Gastroesophageal sphincter (tissue), 4 donors: ENCODE results near the gene RNF213. TPM values are rescaled to one million over a fixed set of nuclear protein-coding genes. Genes with fewer than 3 reads are reported as not detected.

ENCODE experiments used
- ATAC-seq: fragments of 150-250 bp; one replicate; pipeline ENCODE4 v1.9.1; 2016; ENCODE audit warnings: mild to moderate bottlenecking, moderate library complexity
- H3K27ac ChIP-seq, 4 donors: fragments of 200-600 bp; sonication (generic) in 3 of 4; 1 replicate in 3 of 4; 2 replicates in 1 of 4; pipeline ENCODE4 v1.5.1; 2016 to 2019
- H3K27me3 ChIP-seq: fragments of 200-600 bp; sonication (generic); one replicate; pipeline ENCODE4 v1.5.1; 2019
- H3K36me3 ChIP-seq, 2 donors: fragments of 200-600 bp; sonication (generic); one replicate each; pipeline ENCODE4 v1.5.1; 2019; ENCODE audit warnings: control low read depth in 1 of 2
- H3K4me1 ChIP-seq, 3 donors: fragments of 200-600 bp; sonication (generic); 1 replicate in 2 of 3; 2 replicates in 1 of 3; pipeline ENCODE4 v1.5.1; 2016 to 2019; ENCODE audit warnings: control low read depth in 2 of 3
- H3K4me3 ChIP-seq, 2 donors: fragments of 200-600 bp; sonication (generic); one replicate each; pipeline ENCODE4 v1.5.1; 2019; ENCODE audit warnings: mild to moderate bottlenecking in 1 of 2, moderate library complexity in 1 of 2
- H3K9me3 ChIP-seq, 3 donors: fragments of 200-600 bp; sonication (generic); one replicate each; pipeline ENCODE4 v1.5.1; 2017 to 2019; ENCODE audit warnings: control low read depth in 2 of 3
- CTCF ChIP-seq, 4 experiments: fragments of 200-600 bp in 2 of 4; fragments of 450-650 bp in 2 of 4; sonication (generic) in 1 of 4; IDR thresholded peaks; one replicate each; pipeline ENCODE4 v1.5.1; 2017 to 2019; ENCODE audit warnings: antibody characterized with exemption in 4 of 4, mild to moderate bottlenecking in 2 of 4, moderate library complexity in 2 of 4
- EP300 ChIP-seq: sonication (generic); formaldehyde crosslinking; IDR thresholded peaks from one replicate; pipeline ENCODE4 v1.6.1; 2017; ENCODE audit warnings: antibody characterized with exemption, mild to moderate bottlenecking
- POLR2A ChIP-seq, 2 donors: fragments of 450-650 bp; IDR thresholded peaks; one replicate each; pipeline ENCODE4 v1.6.1; 2017; ENCODE audit warnings: antibody characterized with exemption in 2 of 2, mild to moderate bottlenecking in 2 of 2, moderate library complexity in 1 of 2
- POLR2AphosphoS5 ChIP-seq: sonication (generic); formaldehyde crosslinking; IDR thresholded peaks from one replicate; pipeline ENCODE4 v1.6.1; 2017; ENCODE audit warnings: antibody characterized with exemption
- WGBS, 2 donors: methylation state at CpG; one replicate each; pipeline ENCODE4 v1.1.5; 2018; ENCODE audit warnings: low coverage in 1 of 2; 5-methylcytosine and 5-hydroxymethylcytosine counted together
- total RNA-seq, 4 donors: library from RNA; depleted of rRNA; stranded (reverse); fragments of >200 nt; gene quantifications; one replicate each; pipeline ENCODE4 v1.1.0, GENCODE V29; 2016

RNF213 gene
- total RNA-seq, 4 donors from 2014 or later: 59.2 to 87.6 (median 67.8) TPM

- Histone ChIP-seq H3K9me3 (no peaks in the 10 kb centered on the region), H3K27me3 (no peaks in the 10 kb centered on the region)
- no peak for TF ChIP-seq POLR2AphosphoS5
- TF ChIP-seq POLR2A (IDR thresholded peaks at IDR 0.05): no peak
- no peak for TF ChIP-seq EP300
- TF ChIP-seq CTCF (IDR thresholded peaks at IDR 0.05): no peak
These were observed 46.4 kb upstream of the RNF213 start for GRCh38 chr17:80214012-80214877.

GRCh38 chr17:80214878-80215210 lies 45.8 kb upstream of the RNF213 start:
- no peaks in the 10 kb centered on the region for H3K9me3 ChIP-seq
- peaks cover 0 to 83% of the 10 kb centered on the region in 2 donors for H3K36me3 ChIP-seq
- peaks cover 0 to 21% (median 0%) of the 10 kb centered on the region in 3 donors for H3K4me1 ChIP-seq
- no peaks in the 10 kb centered on the region for H3K27me3 ChIP-seq
- WGBS, 2 donors: 99% methylated on average over 10 of the region's 17 CpGs; no CpG with 5 or more reads in 1 of the 2 donors
- TF ChIP-seq POLR2AphosphoS5 (no peak), CTCF (IDR thresholded peaks at IDR 0.05) (no peak), POLR2A (IDR thresholded peaks at IDR 0.05) (no peak), EP300 (no peak)
- no peak overlapping the region for H3K4me3 ChIP-seq
- H3K27ac ChIP-seq: no peak overlapping the region
- ATAC-seq: no peak

More at GRCh38 chr17:80214012-80214877, 46.4 kb upstream of the RNF213 start:
- H3K4me3 ChIP-seq: no peak overlapping the region
- WGBS, 2 donors: 76 to 94% methylated on average over 5 to 9 of the region's 48 CpGs
- no peak overlapping the region for H3K27ac ChIP-seq
- peaks cover 0 to 89% of the 10 kb centered on the region in 2 donors for H3K36me3 ChIP-seq
- H3K4me1 ChIP-seq: peaks cover 0 to 15% (median 0%) of the 10 kb centered on the region in 3 donors
- no peak for ATAC-seq

GRCh38 chr17:80216473-80217456 lies 43.9 kb upstream of the RNF213 start:
- H3K36me3 ChIP-seq: peaks cover 0 to 64% of the 10 kb centered on the region in 2 donors
- no peaks in the 10 kb centered on the region for H3K27me3 ChIP-seq
- H3K27ac ChIP-seq: no peak overlapping the region
- H3K4me1 ChIP-seq: peaks cover 0 to 32% (median 7%) of the 10 kb centered on the region in 3 donors
- ATAC-seq: no peak
- H3K4me3 ChIP-seq: no peak overlapping the region
- WGBS, 2 donors: 94% methylated on average over 12 to 21 of the region's 40 CpGs
- no peaks in the 10 kb centered on the region for H3K9me3 ChIP-seq
- TF ChIP-seq EP300: no peak

- peaks cover 0 to 57% of the 10 kb centered on the region in 2 donors for H3K36me3 ChIP-seq
- peaks cover 0 to 43% (median 10%) of the 10 kb centered on the region in 3 donors for H3K4me1 ChIP-seq
- WGBS, 2 donors: 100% methylated on average over 2 to 4 of the region's 13 CpGs
- H3K27ac ChIP-seq: no peak overlapping the region
- no peak for TF ChIP-seq POLR2A (IDR thresholded peaks at IDR 0.05)
- TF ChIP-seq CTCF (IDR thresholded peaks at IDR 0.05): no peak
- TF ChIP-seq POLR2AphosphoS5: no peak
- TF ChIP-seq EP300: no peak
- H3K9me3 ChIP-seq: no peaks in the 10 kb centered on the region
- ATAC-seq: no peak
- H3K4me3 ChIP-seq: no peak overlapping the region
- H3K27me3 ChIP-seq: no peaks in the 10 kb centered on the region
These were observed 42.8 kb upstream of the RNF213 start for GRCh38 chr17:80217703-80218362.

- no peak for ATAC-seq
- H3K27ac ChIP-seq: no peak overlapping the region
- H3K36me3 ChIP-seq: peaks cover 0 to 57% of the 10 kb centered on the region in 2 donors
- peaks cover 0 to 48% (median 10%) of the 10 kb centered on the region in 3 donors for H3K4me1 ChIP-seq
- TF ChIP-seq EP300 (no peak), POLR2A (IDR thresholded peaks at IDR 0.05) (no peak), CTCF (IDR thresholded peaks at IDR 0.05) (no peak), POLR2AphosphoS5 (no peak)
- 67% methylated on average over 1 of the region's 7 CpGs; no CpG with 5 or more reads in 1 of the 2 donors for WGBS, 2 donors
- H3K27me3 ChIP-seq: no peaks in the 10 kb centered on the region
- no peak overlapping the region for H3K4me3 ChIP-seq
- H3K9me3 ChIP-seq: no peaks in the 10 kb centered on the region
These were observed 42.3 kb upstream of the RNF213 start for GRCh38 chr17:80218391-80218790.
